ENCODE measurements around the gene RGS6. TPM values are rescaled to one million over a fixed set of nuclear protein-coding genes. Genes with fewer than 3 reads are reported as not detected.

The RGS6 gene
- total RNA-seq, 1 donor from 2014 or later: 1.6 TPM

DNA sequence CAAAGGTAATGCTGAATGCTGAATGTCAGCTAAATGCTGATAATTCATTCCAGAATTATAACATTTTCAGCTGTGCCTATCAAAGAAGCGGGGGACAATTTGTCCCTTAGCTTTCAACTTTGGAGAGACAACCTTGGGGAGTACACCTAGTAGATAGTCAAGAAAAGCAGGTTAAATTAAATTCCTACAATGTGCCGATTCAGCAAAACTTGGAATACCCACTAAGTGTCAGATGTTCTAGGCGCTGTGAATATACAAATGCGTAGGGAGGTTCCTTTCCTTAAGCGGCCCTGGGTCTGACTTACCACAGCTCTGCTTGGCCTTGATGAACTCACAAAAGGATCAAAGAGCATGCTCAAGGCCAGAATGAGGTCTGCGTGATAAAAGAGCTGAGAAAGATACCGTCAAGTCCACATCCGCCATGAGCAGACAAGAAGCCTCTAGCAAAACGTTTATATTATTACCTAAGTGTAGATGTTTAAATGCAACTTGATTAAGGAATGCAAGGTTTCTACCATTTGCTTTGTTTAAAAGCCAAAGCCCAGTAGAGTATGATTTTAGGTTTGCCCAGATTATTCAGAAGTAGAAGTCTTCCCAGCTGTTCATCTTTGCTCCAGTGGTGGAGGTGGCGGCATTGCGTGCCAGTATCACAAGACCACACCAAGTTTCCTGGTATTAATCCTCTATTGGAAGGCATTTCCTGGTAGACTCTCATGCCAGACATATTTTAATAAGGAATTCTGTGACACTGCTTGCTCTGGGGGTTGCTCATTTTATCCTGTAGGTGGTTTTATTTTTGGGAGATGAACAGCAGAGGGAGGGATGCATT is 593.1 kb downstream of the RGS6 start:
- no peak for DNase-seq (ENCODE audit: extremely low spot score, unreplicated experiment)
- H3K27me3 Mint-ChIP-seq: peaks cover 3% of the 10 kb centered on the region
- peaks cover 6% of the 10 kb centered on the region for H3K4me1 Mint-ChIP-seq (ENCODE audit: unreplicated experiment)
- H3K4me3 Mint-ChIP-seq: no peak overlapping the region
- H3K36me3 Mint-ChIP-seq: no peaks in the 10 kb centered on the region
- peaks cover 13% of the 10 kb centered on the region for H3K9me3 Mint-ChIP-seq
- H3K27ac Mint-ChIP-seq: no peak overlapping the region
- TF ChIP-seq, protein P1, sequence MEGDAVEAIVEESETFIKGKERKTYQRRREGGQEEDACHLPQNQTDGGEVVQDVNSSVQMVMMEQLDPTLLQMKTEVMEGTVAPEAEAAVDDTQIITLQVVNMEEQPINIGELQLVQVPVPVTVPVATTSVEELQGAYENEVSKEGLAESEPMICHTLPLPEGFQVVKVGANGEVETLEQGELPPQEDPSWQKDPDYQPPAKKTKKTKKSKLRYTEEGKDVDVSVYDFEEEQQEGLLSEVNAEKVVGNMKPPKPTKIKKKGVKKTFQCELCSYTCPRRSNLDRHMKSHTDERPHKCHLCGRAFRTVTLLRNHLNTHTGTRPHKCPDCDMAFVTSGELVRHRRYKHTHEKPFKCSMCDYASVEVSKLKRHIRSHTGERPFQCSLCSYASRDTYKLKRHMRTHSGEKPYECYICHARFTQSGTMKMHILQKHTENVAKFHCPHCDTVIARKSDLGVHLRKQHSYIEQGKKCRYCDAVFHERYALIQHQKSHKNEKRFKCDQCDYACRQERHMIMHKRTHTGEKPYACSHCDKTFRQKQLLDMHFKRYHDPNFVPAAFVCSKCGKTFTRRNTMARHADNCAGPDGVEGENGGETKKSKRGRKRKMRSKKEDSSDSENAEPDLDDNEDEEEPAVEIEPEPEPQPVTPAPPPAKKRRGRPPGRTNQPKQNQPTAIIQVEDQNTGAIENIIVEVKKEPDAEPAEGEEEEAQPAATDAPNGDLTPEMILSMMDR (conservative IDR thresholded peaks at IDR 0.05): no peak

DNA sequence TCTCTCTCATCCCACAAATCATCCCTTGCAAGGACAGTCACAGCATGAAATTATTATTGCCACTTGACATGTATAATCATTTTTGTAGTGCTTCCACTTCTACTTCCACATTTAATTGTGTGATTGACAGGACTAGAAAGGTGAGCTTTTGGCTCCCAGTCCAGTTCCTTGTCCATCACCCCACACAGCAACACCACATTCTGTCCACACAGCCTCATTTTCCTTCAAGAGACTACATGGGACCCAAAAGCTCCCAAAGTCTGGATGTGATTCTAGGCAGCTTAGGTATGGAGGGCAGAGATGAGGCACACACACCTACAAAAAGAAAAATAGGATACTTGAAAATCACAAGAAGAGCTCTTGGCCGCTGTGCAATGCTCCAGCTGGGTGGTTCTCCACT is 595.4 kb downstream of the RGS6 start:
- no peak for DNase-seq (ENCODE audit: extremely low spot score, unreplicated experiment)
- Mint-ChIP-seq H3K36me3 (no peaks in the 10 kb centered on the region), H3K27me3 (peaks cover 3% of the 10 kb centered on the region), H3K4me3 (no peak overlapping the region), H3K9me3 (peaks cover 13% of the 10 kb centered on the region), H3K27ac (no peak overlapping the region), H3K4me1 (ENCODE audit: unreplicated experiment) (peaks cover 6% of the 10 kb centered on the region)
- TF ChIP-seq, protein P1 (conservative IDR thresholded peaks at IDR 0.05): no peak

DNA sequence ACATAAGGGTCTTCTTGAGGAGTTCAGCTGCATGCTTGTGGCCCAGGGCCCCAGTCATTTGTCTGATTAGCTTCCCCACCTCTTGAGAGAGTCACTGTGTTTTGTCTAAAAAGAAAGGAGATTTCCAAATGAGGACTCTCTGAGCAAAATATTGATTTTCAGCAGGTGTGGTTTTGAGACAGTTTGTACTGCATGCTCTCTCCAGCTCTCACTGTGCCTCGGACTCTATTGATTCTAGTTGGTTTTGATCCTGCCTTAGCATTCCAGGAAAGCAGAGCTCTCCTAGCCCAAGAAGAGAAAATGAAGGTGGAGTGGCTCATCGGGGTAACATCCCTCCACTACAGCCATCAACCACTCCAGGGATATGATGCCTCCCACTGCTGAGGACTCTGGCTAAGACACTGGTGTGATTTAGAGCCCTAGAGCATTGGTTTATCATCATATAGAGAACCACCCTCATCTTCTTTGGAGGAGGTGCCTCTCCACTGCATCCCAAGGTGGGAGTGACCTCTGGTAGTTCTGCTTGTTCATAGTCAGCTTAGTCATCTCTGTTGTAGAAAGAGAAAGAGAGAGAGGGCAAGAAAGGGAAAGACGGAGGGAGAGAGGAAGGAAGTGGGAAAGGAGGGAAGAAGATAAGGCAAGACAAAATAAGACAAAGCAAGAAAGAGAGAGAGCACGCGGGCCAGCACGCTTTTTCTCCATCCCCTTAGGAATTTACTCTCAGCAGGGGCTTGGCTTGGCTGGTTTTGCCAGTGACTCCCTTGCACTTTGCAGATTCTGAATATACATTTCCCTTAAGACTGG is 596.0 kb downstream of the RGS6 start:
- Mint-ChIP-seq H3K4me3 (no peak overlapping the region), H3K27ac (no peak overlapping the region), H3K4me1 (ENCODE audit: unreplicated experiment) (peaks cover 6% of the 10 kb centered on the region), H3K27me3 (peaks cover 3% of the 10 kb centered on the region), H3K9me3 (peaks cover 16% of the 10 kb centered on the region), H3K36me3 (no peaks in the 10 kb centered on the region)
- TF ChIP-seq, protein P1 (conservative IDR thresholded peaks at IDR 0.05): no peak
- no peak for DNase-seq (ENCODE audit: extremely low spot score, unreplicated experiment)

DNA sequence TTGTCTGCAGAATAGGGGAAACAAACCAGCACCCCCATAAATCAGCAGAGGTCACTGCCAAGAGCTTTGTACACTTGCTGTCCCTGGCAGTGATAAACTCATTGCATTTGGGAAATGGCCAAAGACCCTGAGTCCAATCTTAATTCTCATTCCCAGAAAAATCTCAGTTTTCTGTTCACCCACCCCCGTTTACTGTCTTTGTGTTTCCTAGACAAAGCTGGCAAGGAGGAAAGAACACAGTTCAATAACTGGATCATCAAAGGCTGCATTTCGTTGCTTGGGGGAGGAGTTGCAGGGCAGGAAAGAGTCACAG is 596.6 kb downstream of the RGS6 start:
- TF ChIP-seq, protein P1 (conservative IDR thresholded peaks at IDR 0.05): no peak
- peaks cover 3% of the 10 kb centered on the region for H3K27me3 Mint-ChIP-seq
- H3K4me3 Mint-ChIP-seq: no peak overlapping the region
- no peaks in the 10 kb centered on the region for H3K36me3 Mint-ChIP-seq
- H3K27ac Mint-ChIP-seq: no peak overlapping the region
- peaks cover 6% of the 10 kb centered on the region for H3K4me1 Mint-ChIP-seq (ENCODE audit: unreplicated experiment)
- no peak for DNase-seq (ENCODE audit: extremely low spot score, unreplicated experiment)
- H3K9me3 Mint-ChIP-seq: peaks cover 22% of the 10 kb centered on the region

DNA sequence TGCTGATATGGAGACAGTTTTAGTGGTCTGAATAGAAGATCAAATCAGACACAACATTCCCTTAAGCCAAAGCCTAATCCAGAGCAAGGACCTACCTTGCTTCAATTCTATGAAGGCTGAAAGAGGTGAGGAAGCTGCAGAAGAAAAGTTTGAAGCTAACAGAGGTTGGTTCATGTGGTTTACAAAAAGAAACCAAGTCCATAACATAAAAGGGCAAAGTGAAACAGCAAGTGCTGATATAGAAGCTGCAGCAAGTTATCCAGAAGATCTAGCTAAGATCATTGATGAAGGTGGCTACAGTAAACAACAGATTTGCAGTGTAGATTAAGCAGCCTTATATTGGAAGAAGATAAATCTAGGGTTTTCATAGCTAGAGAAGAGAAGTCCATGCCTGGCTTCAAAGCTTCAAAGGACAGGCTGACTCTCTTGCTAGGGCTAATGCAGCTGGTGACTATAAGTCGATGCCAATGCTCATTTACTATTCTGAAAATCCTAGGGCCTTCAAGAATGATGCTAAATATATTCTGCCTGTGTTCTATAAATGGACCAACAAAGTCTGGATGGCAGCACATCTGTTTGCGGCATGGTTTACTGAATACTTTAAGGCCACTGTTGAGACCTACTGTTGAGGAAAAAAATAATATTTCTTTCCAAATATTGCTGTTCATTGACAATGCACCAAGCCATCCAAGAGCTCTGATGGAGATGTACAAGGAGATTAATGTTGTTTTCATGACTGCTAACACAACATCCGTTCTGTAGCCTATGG is 600.6 kb downstream of the RGS6 start:
- DNase-seq (ENCODE audit: extremely low spot score, unreplicated experiment): no peak
- Mint-ChIP-seq H3K4me3 (no peak overlapping the region), H3K36me3 (no peaks in the 10 kb centered on the region), H3K27ac (no peak overlapping the region), H3K9me3 (peaks cover 26% of the 10 kb centered on the region), H3K27me3 (peaks cover 6% of the 10 kb centered on the region), H3K4me1 (ENCODE audit: unreplicated experiment) (peaks cover 6% of the 10 kb centered on the region)
- TF ChIP-seq, protein P1 (conservative IDR thresholded peaks at IDR 0.05): no peak
